Measurements from ENCODE around the gene DSCAML1. TPM values are rescaled to one million over a fixed set of nuclear protein-coding genes. Genes with fewer than 3 reads are reported as not detected.

Gene DSCAML1
- total and polyA plus RNA-seq, 9 of the 15 experiments (the other 6 are each of a cell fraction or from before 2014, with no cell fraction given) = not detected

DNA sequence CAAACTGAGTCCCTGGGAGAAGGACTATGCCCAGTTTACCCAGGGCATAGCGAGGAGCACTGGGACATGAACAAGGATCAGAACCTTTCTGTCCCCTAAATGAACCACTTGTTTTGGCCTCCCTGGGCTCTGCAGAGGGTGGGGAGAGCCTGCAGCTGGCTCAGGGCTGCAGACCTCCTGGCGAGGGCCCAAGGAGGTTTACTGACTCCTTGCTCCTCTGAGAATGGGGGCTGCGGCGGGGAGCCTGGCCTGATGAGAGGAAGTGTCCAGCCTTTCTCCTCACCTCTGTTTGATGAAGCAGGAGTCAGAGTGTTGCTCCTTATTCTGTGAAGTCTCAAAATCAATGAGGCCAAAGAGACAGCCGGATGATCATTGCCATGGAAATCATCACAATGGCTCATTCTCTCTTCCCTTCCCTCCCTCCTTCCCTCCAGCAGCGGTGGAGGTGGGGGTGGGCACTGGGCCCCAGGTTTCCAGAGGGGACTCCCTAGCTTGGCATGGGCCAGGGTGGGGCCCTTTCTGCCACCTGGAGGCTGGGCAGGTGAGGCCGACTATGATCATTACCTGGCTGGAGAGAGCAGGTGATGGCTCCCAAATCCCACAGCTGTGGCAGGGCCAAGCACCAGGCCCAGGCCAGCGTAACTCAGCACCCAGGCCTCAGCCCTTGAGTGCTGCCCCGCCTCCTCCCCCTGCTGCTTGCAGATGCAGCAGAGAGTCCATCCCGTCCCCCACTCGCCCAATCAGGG, 299.6 kb downstream of the DSCAML1 start (continued):
- TF ChIP-seq, protein P1, sequence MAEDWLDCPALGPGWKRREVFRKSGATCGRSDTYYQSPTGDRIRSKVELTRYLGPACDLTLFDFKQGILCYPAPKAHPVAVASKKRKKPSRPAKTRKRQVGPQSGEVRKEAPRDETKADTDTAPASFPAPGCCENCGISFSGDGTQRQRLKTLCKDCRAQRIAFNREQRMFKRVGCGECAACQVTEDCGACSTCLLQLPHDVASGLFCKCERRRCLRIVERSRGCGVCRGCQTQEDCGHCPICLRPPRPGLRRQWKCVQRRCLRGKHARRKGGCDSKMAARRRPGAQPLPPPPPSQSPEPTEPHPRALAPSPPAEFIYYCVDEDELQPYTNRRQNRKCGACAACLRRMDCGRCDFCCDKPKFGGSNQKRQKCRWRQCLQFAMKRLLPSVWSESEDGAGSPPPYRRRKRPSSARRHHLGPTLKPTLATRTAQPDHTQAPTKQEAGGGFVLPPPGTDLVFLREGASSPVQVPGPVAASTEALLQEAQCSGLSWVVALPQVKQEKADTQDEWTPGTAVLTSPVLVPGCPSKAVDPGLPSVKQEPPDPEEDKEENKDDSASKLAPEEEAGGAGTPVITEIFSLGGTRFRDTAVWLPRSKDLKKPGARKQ (CRISPR knock-in tag; IDR thresholded peaks at IDR 0.05) = no peak
- no peak for TF ChIP-seq TBP (optimal IDR thresholded peaks at IDR 0.05; ENCODE audit: low read depth, low read length)
- TF ChIP-seq, protein P2, sequence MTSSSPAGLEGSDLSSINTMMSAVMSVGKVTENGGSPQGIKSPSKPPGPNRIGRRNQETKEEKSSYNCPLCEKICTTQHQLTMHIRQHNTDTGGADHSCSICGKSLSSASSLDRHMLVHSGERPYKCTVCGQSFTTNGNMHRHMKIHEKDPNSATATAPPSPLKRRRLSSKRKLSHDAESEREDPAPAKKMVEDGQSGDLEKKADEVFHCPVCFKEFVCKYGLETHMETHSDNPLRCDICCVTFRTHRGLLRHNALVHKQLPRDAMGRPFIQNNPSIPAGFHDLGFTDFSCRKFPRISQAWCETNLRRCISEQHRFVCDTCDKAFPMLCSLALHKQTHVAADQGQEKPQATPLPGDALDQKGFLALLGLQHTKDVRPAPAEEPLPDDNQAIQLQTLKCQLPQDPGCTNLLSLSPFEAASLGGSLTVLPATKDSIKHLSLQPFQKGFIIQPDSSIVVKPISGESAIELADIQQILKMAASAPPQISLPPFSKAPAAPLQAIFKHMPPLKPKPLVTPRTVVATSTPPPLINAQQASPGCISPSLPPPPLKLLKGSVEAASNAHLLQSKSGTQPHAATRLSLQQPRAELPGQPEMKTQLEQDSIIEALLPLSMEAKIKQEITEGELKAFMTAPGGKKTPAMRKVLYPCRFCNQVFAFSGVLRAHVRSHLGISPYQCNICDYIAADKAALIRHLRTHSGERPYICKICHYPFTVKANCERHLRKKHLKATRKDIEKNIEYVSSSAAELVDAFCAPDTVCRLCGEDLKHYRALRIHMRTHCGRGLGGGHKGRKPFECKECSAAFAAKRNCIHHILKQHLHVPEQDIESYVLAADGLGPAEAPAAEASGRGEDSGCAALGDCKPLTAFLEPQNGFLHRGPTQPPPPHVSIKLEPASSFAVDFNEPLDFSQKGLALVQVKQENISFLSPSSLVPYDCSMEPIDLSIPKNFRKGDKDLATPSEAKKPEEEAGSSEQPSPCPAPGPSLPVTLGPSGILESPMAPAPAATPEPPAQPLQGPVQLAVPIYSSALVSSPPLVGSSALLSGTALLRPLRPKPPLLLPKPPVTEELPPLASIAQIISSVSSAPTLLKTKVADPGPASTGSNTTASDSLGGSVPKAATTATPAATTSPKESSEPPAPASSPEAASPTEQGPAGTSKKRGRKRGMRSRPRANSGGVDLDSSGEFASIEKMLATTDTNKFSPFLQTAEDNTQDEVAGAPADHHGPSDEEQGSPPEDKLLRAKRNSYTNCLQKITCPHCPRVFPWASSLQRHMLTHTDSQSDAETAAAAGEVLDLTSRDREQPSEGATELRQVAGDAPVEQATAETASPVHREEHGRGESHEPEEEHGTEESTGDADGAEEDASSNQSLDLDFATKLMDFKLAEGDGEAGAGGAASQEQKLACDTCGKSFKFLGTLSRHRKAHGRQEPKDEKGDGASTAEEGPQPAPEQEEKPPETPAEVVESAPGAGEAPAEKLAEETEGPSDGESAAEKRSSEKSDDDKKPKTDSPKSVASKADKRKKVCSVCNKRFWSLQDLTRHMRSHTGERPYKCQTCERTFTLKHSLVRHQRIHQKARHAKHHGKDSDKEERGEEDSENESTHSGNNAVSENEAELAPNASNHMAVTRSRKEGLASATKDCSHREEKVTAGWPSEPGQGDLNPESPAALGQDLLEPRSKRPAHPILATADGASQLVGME (CRISPR knock-in tag; IDR thresholded peaks at IDR 0.05) = no peak
- no peak for TF ChIP-seq BDP1 (IDR thresholded peaks at IDR 0.05; ENCODE audit: insufficient read depth, insufficient read length)

Measured in K562 (cell line).